ENCODE data around the gene GDPD3.
A peak's percentile ranks its signal among the peaks of the same experiment; 100 is the strongest.

GDPD3 gene

GRCh38 chr16:30094541-30095165 lies 18.7 kb downstream of the GDPD3 start:
- DNase-seq: no peak

DNA sequence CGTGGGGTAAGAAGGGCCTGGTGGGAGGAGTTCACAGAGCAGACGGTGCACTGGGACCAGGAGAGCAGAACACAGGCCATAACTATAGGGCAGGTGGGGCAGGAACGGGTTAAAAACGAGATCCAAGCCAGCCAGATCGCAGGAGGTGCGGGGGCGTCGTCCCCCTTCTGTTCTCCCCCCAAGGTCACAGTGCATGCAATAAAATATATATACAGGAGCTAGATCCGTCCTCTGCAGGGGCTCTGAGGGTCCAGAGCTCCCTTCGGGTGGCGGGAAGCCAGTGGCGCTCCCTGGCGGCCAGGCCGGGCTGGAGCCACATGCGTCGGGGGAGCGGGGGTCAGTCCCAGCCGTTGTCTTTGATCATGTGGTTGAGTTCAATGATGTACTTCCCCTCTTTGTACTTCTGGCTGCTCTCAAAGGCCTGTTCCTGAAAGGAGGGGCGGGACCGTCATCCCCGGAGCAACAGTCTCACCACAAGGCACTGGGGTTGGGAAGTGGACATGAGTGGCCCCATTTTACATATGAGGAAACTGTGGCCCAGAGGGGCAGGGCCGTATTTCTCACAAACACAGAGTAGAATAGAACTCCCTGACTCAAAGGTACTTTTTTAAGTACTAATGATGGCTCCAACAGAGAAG lies 20.8 kb downstream of the GDPD3 start:
- DNase-seq: peak; percentile 10

- peak; percentile 78 for DNase-seq
Observed at GRCh38 chr16:30091474-30092372, 21.6 kb downstream of the GDPD3 start, which contains the start of gene TBX6. TBX6 (minus strand) TSS chr16:30091924; CDS start chr16:30091193, 731 bp downstream.

- DNase-seq: no peak
Observed at GRCh38 chr16:30090610-30091331, 22.6 kb downstream of the GDPD3 start.

DNA sequence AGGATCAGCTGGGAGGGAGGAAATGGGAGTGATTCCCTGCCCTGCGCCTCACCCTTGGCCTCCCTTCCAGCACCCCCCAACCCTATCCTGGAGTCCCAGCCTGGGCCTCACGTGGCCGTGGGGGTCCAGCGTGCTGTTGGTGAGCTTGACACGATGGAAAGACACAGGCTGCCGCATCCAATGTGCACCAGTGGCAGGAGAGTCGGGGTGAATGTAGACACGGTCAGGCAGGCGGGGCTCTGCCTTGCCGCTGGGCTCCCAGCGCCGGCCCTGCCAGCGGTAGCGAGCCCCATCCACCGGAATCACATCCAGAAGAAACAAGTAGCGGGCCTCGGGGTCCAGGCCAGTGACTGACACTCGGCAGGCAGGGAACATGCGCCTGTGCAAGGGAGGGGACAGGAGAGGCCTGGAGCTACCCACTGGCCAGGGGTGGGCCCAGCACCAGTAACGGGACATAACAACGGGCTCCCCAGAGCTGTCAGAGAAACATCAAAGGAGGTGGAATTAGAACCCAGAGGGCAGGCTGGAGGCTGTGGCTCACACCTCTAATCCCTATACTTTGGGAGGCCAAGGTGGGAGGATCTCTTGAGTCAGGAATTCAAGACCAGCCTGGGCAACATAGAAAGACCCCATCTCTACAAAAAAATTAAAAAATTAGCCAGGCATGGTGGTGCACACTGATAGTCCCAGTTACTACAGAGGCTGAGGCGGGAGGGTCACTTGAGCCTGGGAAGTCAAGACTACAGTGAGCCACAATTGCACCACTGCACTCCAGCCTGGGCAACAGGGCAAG lies 24.3 kb downstream of the GDPD3 start:
- DNase-seq: no peak

DNA sequence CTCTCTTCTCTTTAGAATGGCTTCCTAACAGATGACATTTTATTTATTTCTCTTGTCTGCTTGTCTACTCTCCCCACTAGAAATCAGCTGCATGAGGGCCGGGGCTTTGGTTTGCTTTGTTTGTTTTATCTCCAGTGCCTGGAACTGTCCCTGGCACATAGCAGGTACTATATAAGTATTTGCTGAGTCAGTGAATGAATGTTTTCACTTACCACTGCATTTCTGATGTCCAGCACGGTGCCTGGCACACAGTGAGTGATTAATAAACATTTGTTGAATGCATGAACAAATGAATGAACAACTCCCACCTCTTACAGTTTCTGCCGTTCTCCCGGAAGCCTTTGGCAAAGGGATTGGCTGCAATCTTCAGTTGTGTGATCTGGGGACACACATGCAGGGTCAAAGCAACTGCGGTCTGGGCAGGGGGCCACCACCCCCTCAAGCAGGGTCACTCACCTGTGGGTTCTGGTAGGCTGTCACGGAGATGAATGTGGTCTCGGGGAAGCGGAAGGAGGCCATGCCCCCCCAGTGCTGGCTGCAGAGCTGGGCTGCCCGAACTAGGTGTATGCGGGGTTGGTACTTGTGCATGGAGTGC lies 25.0 kb downstream of the GDPD3 start:
- DNase-seq: no peak

DNA sequence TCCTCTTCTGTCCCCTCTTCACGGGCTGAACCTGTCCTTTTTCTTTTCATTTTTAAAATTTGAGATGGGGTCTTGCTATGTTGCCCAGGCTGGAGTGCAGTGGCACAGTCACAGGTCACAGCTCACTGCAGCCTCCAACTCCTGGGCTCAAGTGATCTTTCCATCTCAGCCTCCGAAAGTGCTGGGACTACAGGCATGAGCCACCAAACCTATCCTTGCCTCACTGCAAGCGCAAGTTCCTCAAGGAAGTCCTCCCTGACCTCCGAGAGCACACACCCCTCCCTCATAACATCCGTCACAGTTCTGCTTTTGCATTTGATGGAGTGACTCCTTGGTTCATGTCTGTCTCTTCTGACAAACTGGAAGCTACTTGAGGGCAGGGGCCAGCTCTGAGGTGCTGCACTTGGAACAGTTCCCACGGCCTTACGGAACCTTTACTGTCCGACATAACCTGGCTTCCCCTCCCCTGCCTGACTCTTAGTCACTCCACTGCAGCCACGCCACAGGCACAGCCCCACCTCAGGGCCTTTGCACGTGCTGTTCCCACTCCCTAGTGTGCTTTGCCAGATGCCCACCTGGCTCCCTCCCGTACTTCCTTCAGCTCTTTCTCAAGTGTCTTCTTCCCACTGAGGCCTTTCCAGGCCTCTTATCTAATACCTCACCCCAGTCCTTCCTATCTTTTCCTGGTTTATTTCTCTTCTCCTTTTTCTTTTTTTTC lies 26.0 kb downstream of the GDPD3 start:
- DNase-seq: no peak

DNA sequence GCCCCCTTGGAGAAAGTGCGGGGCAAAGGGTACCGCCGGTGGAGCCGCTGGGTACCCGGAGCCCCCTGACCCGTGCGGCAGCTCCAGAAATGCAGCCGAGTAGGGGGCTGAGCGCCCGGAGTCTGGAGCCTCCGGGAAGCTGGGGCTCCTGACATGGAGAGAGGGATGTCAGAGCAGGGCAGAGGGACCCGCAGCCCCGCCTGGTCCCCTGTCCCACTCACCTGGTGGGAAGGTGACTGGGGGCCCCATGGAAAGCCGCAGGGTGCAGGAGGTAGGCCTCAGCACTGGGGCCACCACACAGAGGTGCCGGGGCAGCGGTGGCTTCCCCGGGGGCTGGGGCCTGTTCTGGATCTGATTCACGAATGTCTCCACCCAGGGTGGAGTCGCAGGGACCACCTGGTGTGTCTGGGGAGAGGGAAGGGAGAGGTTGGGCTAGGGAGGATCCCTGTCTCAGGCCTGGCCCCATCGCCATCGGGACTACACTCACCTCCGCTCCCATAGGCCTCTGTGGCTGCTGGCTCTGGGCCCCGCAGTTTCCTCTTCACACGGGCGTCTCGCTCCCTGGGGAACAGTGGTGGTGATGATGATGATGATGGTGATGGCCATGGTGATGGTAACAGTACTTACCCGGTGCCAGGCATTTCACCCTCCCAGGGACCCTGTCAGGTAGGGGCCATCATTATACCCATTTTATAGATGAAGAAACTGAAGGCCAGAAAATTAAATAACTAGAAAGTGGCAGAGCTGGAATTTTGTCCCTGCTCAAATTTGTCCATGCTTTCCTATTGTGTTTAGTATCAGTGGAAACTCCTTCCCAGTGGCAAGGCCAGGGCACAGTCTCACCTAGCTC lies 26.8 kb downstream of the GDPD3 start:
- DNase-seq: no peak

GRCh38 chr16:30085820-30086219 lies 27.5 kb downstream of the GDPD3 start:
- no peak for DNase-seq

DNA sequence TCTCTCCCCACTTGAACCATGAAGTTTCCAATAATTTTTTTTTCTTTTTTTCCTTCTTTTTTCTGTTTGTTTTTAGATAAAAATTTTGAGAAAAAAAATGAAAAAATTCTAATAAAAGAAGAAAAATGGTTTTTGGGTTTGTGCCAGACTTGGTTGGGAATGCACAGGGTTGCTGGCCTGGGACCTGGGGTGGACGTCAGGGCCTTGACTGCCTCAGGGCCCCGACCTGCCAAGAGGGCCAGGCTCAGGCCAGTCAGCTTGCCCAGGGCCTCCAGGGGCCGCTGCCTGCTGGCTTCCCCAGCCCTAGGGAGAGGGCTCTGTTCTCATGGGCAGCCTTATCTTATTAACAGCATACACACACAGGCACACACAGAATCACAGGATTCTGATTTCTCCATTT lies 28.1 kb downstream of the GDPD3 start:
- DNase-seq: no peak

DNA sequence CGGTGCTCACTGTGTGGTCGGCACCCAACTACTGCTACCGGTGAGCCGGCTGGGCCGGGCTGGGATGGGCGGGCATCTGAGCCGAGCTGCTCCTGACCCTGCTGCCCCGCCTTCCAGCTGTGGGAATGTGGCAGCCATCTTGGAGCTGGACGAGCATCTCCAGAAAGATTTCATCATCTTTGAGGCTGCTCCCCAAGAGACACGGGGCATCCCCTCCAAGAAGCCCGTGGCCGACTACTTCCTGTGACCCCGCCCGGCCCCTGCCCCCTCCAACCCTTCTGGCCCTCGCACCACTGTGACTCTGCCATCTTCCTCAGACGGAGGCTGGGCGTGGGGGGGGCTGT lies 28.5 kb downstream of the GDPD3 start:
- DNase-seq: no peak

DNA sequence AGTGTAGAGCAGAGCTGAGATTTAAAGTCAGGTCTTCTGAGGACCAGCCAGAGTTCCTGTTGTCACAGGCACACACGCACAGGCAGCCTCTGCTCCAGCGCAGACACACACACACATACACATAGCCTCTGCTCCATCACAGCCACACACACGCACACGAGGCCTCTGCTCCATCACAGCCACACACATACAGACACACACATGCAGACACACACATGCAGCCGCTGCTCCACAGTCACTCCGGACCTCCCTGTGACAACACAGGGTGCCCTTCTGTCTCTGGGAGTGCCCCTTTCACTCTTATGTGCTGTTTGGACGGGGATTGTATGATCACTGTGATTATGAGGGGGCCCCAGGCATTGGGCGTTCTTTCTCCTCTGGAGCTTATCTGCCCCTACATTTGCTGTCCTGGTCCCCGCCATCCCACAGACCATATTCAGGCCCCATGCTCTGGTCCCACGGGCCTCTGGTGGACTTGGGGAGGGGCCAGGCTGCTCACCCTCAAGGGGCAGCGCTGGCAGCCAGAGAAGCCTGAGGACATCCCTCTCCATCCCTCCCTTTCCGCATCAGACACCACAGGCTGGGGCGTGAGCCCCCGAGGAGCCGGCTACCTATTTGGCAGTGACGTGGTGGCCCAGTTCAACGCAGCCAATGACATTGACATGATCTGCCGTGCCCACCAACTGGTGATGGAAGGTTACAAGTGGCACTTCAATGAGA lies 29.1 kb downstream of the GDPD3 start:
- no peak for DNase-seq

DNA sequence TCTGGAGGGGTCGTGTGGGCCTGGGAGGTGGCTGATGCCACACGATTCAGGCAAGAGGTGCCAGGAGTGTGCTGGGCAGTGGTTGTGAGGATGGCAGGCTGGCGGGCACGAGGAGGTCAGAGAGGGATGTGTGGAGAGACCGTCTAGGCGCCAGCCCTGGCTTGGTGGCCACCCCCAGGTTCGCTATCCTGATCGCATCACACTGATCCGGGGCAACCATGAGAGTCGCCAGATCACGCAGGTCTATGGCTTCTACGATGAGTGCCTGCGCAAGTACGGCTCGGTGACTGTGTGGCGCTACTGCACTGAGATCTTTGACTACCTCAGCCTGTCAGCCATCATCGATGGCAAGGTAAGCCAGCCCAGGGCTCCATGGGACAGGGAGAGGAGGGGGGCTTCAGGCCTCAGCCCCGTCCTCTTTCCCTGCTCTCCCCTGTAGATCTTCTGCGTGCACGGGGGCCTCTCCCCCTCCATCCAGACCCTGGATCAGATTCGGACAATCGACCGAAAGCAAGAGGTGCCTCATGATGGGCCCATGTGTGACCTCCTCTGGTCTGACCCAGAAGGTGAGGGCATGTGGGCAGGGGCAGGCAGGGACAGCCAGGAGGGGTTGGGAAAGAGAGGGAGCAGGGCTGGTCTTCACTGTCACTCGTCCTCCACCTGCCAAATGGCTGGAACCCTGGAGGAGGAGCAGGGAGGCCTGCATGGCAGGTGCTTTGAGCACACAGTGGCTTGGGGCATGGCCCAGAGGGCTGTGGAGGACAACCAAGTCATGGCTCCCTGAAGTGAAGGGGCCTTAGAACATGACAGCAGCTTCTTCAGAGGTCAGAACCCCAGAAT lies 29.9 kb downstream of the GDPD3 start:
- no peak for DNase-seq

DNA sequence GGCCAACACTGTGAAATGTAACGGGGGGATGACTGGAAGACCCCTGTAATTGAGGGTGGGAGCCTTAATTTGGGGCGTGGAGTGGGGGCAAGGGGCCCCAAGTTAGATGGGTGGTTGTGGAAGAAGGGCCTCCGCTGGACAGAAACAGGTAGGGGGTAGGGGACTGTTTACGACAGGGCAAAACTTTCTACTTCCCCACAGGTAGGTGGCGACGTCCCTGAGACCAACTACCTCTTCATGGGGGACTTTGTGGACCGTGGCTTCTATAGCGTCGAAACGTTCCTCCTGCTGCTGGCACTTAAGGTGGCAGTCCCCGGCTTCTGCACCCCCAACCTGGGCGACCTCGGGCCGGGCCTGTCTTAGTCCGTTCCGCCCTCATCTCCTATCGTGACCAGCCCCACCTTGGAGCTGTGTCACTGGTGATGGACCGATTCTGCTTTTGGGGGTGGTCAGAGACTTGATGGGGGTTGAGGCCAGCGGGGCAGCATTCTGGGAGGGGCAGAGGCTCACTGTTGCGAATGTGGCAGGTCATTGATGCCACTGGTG lies 30.7 kb downstream of the GDPD3 start:
- no peak for DNase-seq

GRCh38 chr16:30079480-30079879 lies 33.9 kb downstream of the GDPD3 start:
- no peak for DNase-seq

DNA sequence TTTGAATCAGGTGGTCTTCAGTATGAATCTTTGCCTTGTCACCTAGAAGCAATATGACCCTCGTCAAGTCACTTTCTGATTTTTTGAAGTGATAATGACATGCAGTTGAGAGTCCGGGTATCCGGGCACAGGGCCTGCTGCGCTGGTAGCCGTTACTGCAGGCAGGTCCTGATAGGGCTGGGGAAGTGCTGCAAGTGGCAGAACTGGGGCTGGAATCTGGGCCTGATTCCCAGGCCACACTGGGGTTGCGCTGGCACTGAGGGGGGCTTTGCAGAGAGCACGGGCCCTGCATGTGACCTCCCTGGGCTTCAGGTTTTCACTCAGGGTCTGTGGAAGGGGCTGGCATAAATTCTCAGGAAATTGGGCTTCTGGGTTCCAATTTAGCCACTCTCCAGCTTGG lies 34.6 kb downstream of the GDPD3 start:
- no peak for DNase-seq

- no peak for DNase-seq
Observed at GRCh38 chr16:30077656-30078055, 35.7 kb downstream of the GDPD3 start.

GRCh38 chr16:30076276-30076791 lies 37.0 kb downstream of the GDPD3 start:
- no peak for DNase-seq
